GM23338 (cell line): Measurements from ENCODE around the gene DENND4B. TPM values are rescaled to one million over a fixed set of nuclear protein-coding genes. Genes with fewer than 3 reads are reported as not detected.
A peak's percentile ranks its signal among the peaks of the same experiment; 100 is the strongest.

ENCODE experiments used
- ATAC-seq: fragments of 200-7000 bp; cut with Tn5 transposase; 3 replicates; pipeline ENCODE4 v1.9.1; 2020
- DNase-seq: peaks from one replicate; pipeline ENCODE4 v3.0.0-alpha.2; 2015; ENCODE audit warnings: low spot score
- H2AFZ ChIP-seq: fragments of 200-600 bp; sonication (generic); 2 replicates; pipeline ENCODE4 v1.8.0; 2016; ENCODE audit warnings: antibody characterized with exemption, mild to moderate bottlenecking, moderate library complexity
- H3F3A ChIP-seq: fragments of 200-600 bp; sonication (generic); replicated peaks from 2 replicates; pipeline ENCODE4 v1.8.0; 2017; ENCODE audit warnings: antibody characterized with exemption, mixed run types, low read depth
- H3K27ac ChIP-seq: fragments of 200-600 bp; sonication (generic); 2 replicates; pipeline ENCODE4 v1.6.1; 2016; ENCODE audit warnings: low read depth
- H3K27me3 ChIP-seq: fragments of 200-600 bp; sonication (generic); 2 replicates; pipeline ENCODE4 v1.8.0; 2016; ENCODE audit warnings: mild to moderate bottlenecking, mixed run types, moderate library complexity; ENCODE audit not compliant: insufficient read depth
- H3K36me3 ChIP-seq: fragments of 200-600 bp; sonication (generic); 2 replicates; pipeline ENCODE4 v1.8.0; 2016; ENCODE audit warnings: mild to moderate bottlenecking; ENCODE audit not compliant: insufficient read depth
- H3K4me1 ChIP-seq: fragments of 200-600 bp; sonication (generic); 2 replicates; pipeline ENCODE4 v1.8.0; 2016; ENCODE audit warnings: mild to moderate bottlenecking, moderate library complexity; ENCODE audit not compliant: insufficient read depth
- H3K4me2 ChIP-seq: fragments of 200-600 bp; sonication (generic); 2 replicates; pipeline ENCODE4 v1.7.1; 2017; ENCODE audit warnings: mixed run types
- H3K4me3 ChIP-seq: fragments of 200-600 bp; sonication (generic); 2 replicates; pipeline ENCODE4 v1.6.1; 2016; ENCODE audit warnings: mixed run types
- H3K79me2 ChIP-seq: fragments of 200-600 bp; sonication (generic); replicated peaks from 2 replicates; pipeline ENCODE4 v1.8.0; 2017; ENCODE audit warnings: mild to moderate bottlenecking; ENCODE audit not compliant: insufficient read depth
- H3K9me2 ChIP-seq: fragments of 200-600 bp; sonication (generic); 2 replicates; pipeline ENCODE4 v1.8.0; 2017; ENCODE audit not compliant: insufficient read depth
- H4K20me1 ChIP-seq: fragments of 200-600 bp; sonication (generic); replicated peaks from 2 replicates; pipeline ENCODE4 v1.8.0; 2017; ENCODE audit warnings: mild to moderate bottlenecking; ENCODE audit not compliant: insufficient read depth
- H3K27ac Mint-ChIP-seq: 2 replicates; pipeline ENCODE4 v1.8.0; 2020; ENCODE audit warnings: inconsistent platforms, mild to moderate bottlenecking, moderate library complexity, mixed read lengths
- H3K27me3 Mint-ChIP-seq: 3 replicates; pipeline ENCODE4 v1.8.0; 2022; ENCODE audit warnings: low read depth, mild to moderate bottlenecking, moderate library complexity, mixed read lengths, inconsistent platforms; ENCODE audit not compliant: insufficient read depth, poor library complexity
- H3K36me3 Mint-ChIP-seq: 3 replicates; pipeline ENCODE4 v1.8.0; 2021; ENCODE audit warnings: low read depth, mild to moderate bottlenecking, inconsistent platforms, moderate library complexity, mixed read lengths
- H3K4me1 Mint-ChIP-seq: 3 replicates; pipeline ENCODE4 v1.8.0; 2020; ENCODE audit warnings: mild to moderate bottlenecking, inconsistent platforms, mixed read lengths
- H3K4me3 Mint-ChIP-seq: 3 replicates; pipeline ENCODE4 v1.8.0; 2021; ENCODE audit warnings: moderate library complexity, mild to moderate bottlenecking, inconsistent platforms, mixed read lengths
- H3K9me3 Mint-ChIP-seq: 3 replicates; pipeline ENCODE4 v1.8.0; 2020; ENCODE audit warnings: moderate library complexity, mild to moderate bottlenecking, inconsistent platforms, mixed read lengths
- CREB1 ChIP-seq: fragments of 250-450 bp; sonication (Bioruptor Pico); IDR thresholded peaks from 2 replicates; pipeline ENCODE4 v1.5.0; 2020; ENCODE audit warnings: low read depth, mild to moderate bottlenecking, moderate library complexity
- EZH2 ChIP-seq: fragments of 200-600 bp; sonication (generic); IDR thresholded peaks from one replicate; pipeline ENCODE4 v1.8.0; 2017; ENCODE audit warnings: antibody characterized with exemption, mild to moderate bottlenecking, low read depth; ENCODE audit not compliant: unreplicated experiment
- JUNB ChIP-seq: IDR thresholded peaks from one replicate; pipeline ENCODE4 v1.6.1; 2016; ENCODE audit warnings: antibody characterized with exemption; ENCODE audit not compliant: unreplicated experiment
- NANOG ChIP-seq: IDR thresholded peaks from 2 replicates; pipeline ENCODE4 v1.6.1; 2016; ENCODE audit warnings: antibody characterized with exemption, borderline replicate concordance
- POLR2AphosphoS5 ChIP-seq: IDR thresholded peaks from 2 replicates; pipeline ENCODE4 v1.6.1; 2016; ENCODE audit warnings: antibody characterized with exemption, low read depth
- REST ChIP-seq: IDR thresholded peaks from one replicate; pipeline ENCODE4 v1.6.1; 2018; ENCODE audit warnings: antibody characterized with exemption; ENCODE audit not compliant: unreplicated experiment
- ZNF462 ChIP-seq: fragments of 250-450 bp; sonication (Bioruptor Pico); IDR thresholded peaks from 2 replicates; pipeline ENCODE4 v1.5.0; 2020; ENCODE audit warnings: mild to moderate bottlenecking, moderate library complexity
- polyA plus RNA-seq: library from polyadenylated mRNA; unstranded; fragments of >200 nt; fragmentation: Nextera tagmentation; extraction: Ambion mirVana; gene quantifications from 2 replicates; pipeline ENCODE4 v1.2.1, GENCODE V29; 2016
- total RNA-seq: library from RNA; depleted of rRNA; stranded (reverse); fragments of >200 nt; shearing (Covaris generic); gene quantifications from 2 replicates; pipeline ENCODE4 v1.2.3, GENCODE V29; 2014

DENND4B gene
- total and polyA plus RNA-seq, 2 experiments from 2014 or later = 29.4 to 57.0 TPM

GRCh38 chr1:153995640-153996039 lies 49.1 kb upstream of the DENND4B start (continued):
- TF ChIP-seq ZNF462 (CRISPR knock-in tag) = no peak
- TF ChIP-seq NANOG = no peak
- no peak for TF ChIP-seq REST
- no peak for TF ChIP-seq EZH2
- TF ChIP-seq CREB1 (CRISPR knock-in tag) = no peak
- no peak for TF ChIP-seq POLR2AphosphoS5

GRCh38 chr1:153995202-153995601 lies 48.7 kb upstream of the DENND4B start:
- Mint-ChIP-seq H3K36me3 (peaks cover 60% of the 10 kb centered on the region), H3K9me3 (peaks cover 8% of the 10 kb centered on the region; the same call in 2 of the 3 replicates), H3K27ac (no peak overlapping the region), H3K4me1 (peaks cover 17% of the 10 kb centered on the region), H3K27me3 (peaks cover 21% of the 10 kb centered on the region), H3K4me3 (no peak overlapping the region)
- H2AFZ ChIP-seq = no peak overlapping the region
- peaks cover 23% of the 10 kb centered on the region for H3K79me2 ChIP-seq
- 0 out of 2 replicates have a peak overlapping the region, but pooled peaks have one; percentile 2 for H3K27ac ChIP-seq
- no peaks in the 10 kb centered on the region for H3K27me3 ChIP-seq
- DNase-seq (no peak), ATAC-seq (no peak)
- peak; percentile 34; the same call in 1 of the 2 replicates for TF ChIP-seq POLR2AphosphoS5
- TF ChIP-seq JUNB = no peak
- H3K4me3 ChIP-seq = no peak overlapping the region
- peaks cover 17% of the 10 kb centered on the region for H3K4me1 ChIP-seq
- no peak overlapping the region for H3K4me2 ChIP-seq
- H3F3A ChIP-seq = peaks cover 42% of the 10 kb centered on the region
- H3K36me3 ChIP-seq = peaks cover 38% of the 10 kb centered on the region
- H4K20me1 ChIP-seq = peaks cover 27% of the 10 kb centered on the region
- no peaks in the 10 kb centered on the region for H3K9me2 ChIP-seq
